Keratinocyte (primary cell): ENCODE measurements around the gene AGAP5.

Source experiments
- CTCF ChIP-seq, 3 experiments: IDR thresholded peaks in 1 of 3; conservative IDR thresholded peaks in 1 of 3; optimal IDR thresholded peaks in 1 of 3; 2 replicates in 2 of 3; 3 replicates in 1 of 3; pipeline versions ENCODE3 to v1.5.1; 2011; ENCODE audit warnings: low read length in 3 of 3, mild to moderate bottlenecking in 3 of 3, moderate library complexity in 2 of 3, control low read depth in 1 of 3, inconsistent platforms in 1 of 3; ENCODE audit not compliant: insufficient read depth in 2 of 3; ENCODE audit errors: extremely low read depth in 1 of 3
- EZH2 ChIP-seq: IDR thresholded peaks from one replicate; pipeline ENCODE4 v1.6.1; 2012; ENCODE audit warnings: inconsistent platforms, mild to moderate bottlenecking, low read length, moderate library complexity

GRCh38 chr10:73655990-73656298 lies 42.0 kb downstream of the AGAP5 start, which contains the start of gene SYNPO2L:
- no peak for TF ChIP-seq CTCF (optimal IDR thresholded peaks at IDR 0.05 in 1 of 3, IDR thresholded peaks at IDR 0.05 in 1 of 3, conservative IDR thresholded peaks at IDR 0.05 in 1 of 3; ENCODE audit: extremely low read depth in 1 of 3, insufficient read depth in 2 of 3, low read length in 3 of 3)
- TF ChIP-seq EZH2, result no peak
